ENCODE measurements around the gene CCL1. TPM values are rescaled to one million over a fixed set of nuclear protein-coding genes. Genes with fewer than 3 reads are reported as not detected.
"Not testable (repeated sequence)": the region's sequence is repeated elsewhere in the genome, so short reads cannot be mapped to it uniquely, and the experiment has no call there.

Gene CCL1
- total and polyA plus RNA-seq, 2 experiments from 2014 or later, result not detected

- no peak for DNase-seq (ENCODE audit: low read depth in 1 of 2, low spot score in 1 of 2)
- H3K36me3 ChIP-seq, result no peaks in the 10 kb centered on the region
Measured at GRCh38 chr17:34339138-34339770, 23.8 kb downstream of the CCL1 start.

GRCh38 chr17:34337701-34338100, 25.3 kb downstream of the CCL1 start:
- TF ChIP-seq, protein P1, sequence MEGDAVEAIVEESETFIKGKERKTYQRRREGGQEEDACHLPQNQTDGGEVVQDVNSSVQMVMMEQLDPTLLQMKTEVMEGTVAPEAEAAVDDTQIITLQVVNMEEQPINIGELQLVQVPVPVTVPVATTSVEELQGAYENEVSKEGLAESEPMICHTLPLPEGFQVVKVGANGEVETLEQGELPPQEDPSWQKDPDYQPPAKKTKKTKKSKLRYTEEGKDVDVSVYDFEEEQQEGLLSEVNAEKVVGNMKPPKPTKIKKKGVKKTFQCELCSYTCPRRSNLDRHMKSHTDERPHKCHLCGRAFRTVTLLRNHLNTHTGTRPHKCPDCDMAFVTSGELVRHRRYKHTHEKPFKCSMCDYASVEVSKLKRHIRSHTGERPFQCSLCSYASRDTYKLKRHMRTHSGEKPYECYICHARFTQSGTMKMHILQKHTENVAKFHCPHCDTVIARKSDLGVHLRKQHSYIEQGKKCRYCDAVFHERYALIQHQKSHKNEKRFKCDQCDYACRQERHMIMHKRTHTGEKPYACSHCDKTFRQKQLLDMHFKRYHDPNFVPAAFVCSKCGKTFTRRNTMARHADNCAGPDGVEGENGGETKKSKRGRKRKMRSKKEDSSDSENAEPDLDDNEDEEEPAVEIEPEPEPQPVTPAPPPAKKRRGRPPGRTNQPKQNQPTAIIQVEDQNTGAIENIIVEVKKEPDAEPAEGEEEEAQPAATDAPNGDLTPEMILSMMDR (IDR thresholded peaks at IDR 0.05; ENCODE audit: low read depth, low read length), result no peak
- Histone ChIP-seq H3K36me3 (no peaks in the 10 kb centered on the region), H3K27me3 (no peaks in the 10 kb centered on the region), H3K9me3 (ENCODE audit: low read depth) (no peaks in the 10 kb centered on the region), H3K4me3 (no peak overlapping the region), H3K27ac (no peak overlapping the region), H3K4me1 (ENCODE audit: low read depth) (no peaks in the 10 kb centered on the region)
- DNase-seq (ENCODE audit: low read depth in 1 of 2, low spot score in 1 of 2), result no peak

More at GRCh38 chr17:34339138-34339770, 23.8 kb downstream of the CCL1 start:
- Histone ChIP-seq H3K27ac (no peak overlapping the region), H3K27me3 (no peaks in the 10 kb centered on the region), H3K9me3 (ENCODE audit: low read depth) (no peaks in the 10 kb centered on the region), H3K4me3 (no peak overlapping the region), H3K4me1 (ENCODE audit: low read depth) (no peaks in the 10 kb centered on the region)
- TF ChIP-seq, protein P1 (IDR thresholded peaks at IDR 0.05; ENCODE audit: low read depth, low read length), result no peak

- not testable (repeated sequence) for H3K27me3 ChIP-seq; H3K36me3 ChIP-seq; H3K4me3 ChIP-seq; H3K27ac ChIP-seq; H3K4me1 ChIP-seq (ENCODE audit: low read depth); H3K9me3 ChIP-seq (ENCODE audit: low read depth)
- peak in 1 of 2 donors; percentile 80 for DNase-seq (ENCODE audit: low read depth in 1 of 2, low spot score in 1 of 2)
Measured at GRCh38 chr17:34327580-34327979, 35.5 kb downstream of the CCL1 start.

GRCh38 chr17:34321964-34322363, 41.1 kb downstream of the CCL1 start:
- no peak overlapping the region for H3K4me3 ChIP-seq
- no peaks in the 10 kb centered on the region for H3K27me3 ChIP-seq
- TF ChIP-seq, protein P1 (IDR thresholded peaks at IDR 0.05; ENCODE audit: low read depth, low read length), result no peak
- no peak overlapping the region for H3K27ac ChIP-seq
- H3K9me3 ChIP-seq (ENCODE audit: low read depth), result no peaks in the 10 kb centered on the region
- H3K4me1 ChIP-seq (ENCODE audit: low read depth), result no peaks in the 10 kb centered on the region
- DNase-seq (ENCODE audit: low read depth in 1 of 2, low spot score in 1 of 2), result no peak
- H3K36me3 ChIP-seq, result no peaks in the 10 kb centered on the region

GRCh38 chr17:34319039-34319483, 44.0 kb downstream of the CCL1 start, which contains the start of gene CCL8:
Gene CCL8, plus strand, starts transcription at chr17:34319435. Its CDS starts 67 bp downstream, at chr17:34319502.
- Histone ChIP-seq H3K27me3 (peaks cover 17% of the 10 kb centered on the region), H3K4me3 (no peak within 1 kb of the TSS), H3K4me1 (ENCODE audit: low read depth) (no peaks in the 10 kb centered on the region), H3K27ac (no peak within 1 kb of the TSS), H3K36me3 (no peaks in the 10 kb centered on the region), H3K9me3 (ENCODE audit: low read depth) (no peaks in the 10 kb centered on the region)
- DNase-seq (ENCODE audit: low read depth in 1 of 2, low spot score in 1 of 2), result peak in 1 of 2 donors; percentile 36
- TF ChIP-seq, protein P1 (IDR thresholded peaks at IDR 0.05; ENCODE audit: low read depth, low read length), result no peak

- no peak overlapping the region for H3K27ac ChIP-seq
- no peaks in the 10 kb centered on the region for H3K9me3 ChIP-seq (ENCODE audit: low read depth)
- no peak overlapping the region for H3K4me3 ChIP-seq
- no peak for DNase-seq (ENCODE audit: low read depth in 1 of 2, low spot score in 1 of 2)
- H3K27me3 ChIP-seq, result peaks cover 23% of the 10 kb centered on the region
- H3K36me3 ChIP-seq, result no peaks in the 10 kb centered on the region
- TF ChIP-seq, protein P1 (IDR thresholded peaks at IDR 0.05; ENCODE audit: low read depth, low read length), result peak; percentile 17
- no peaks in the 10 kb centered on the region for H3K4me1 ChIP-seq (ENCODE audit: low read depth)
Measured at GRCh38 chr17:34318474-34318873, 44.6 kb downstream of the CCL1 start.
